CD4-positive, alpha-beta memory T cell (primary cell): Measurements from ENCODE around the gene CPEB1. TPM values are rescaled to one million over a fixed set of nuclear protein-coding genes. Genes with fewer than 3 reads are reported as not detected.
"Not testable (repeated sequence)": the region's sequence is repeated elsewhere in the genome, so short reads cannot be mapped to it uniquely, and the experiment has no call there.

ENCODE experiments used
- CTCF ChIA-PET: fragments of 350-600 bp; sonication (Branson Sonifier 250); formaldehyde crosslinking; loops from one replicate; lab custom pipeline; 2021; ENCODE audit warnings: inconsistent platforms; ENCODE audit not compliant: partially characterized antibody; lab: Charles Lee
- POLR2A ChIA-PET: fragments of 350-600 bp; sonication (Branson Sonifier 250); formaldehyde crosslinking; loops from one replicate; lab custom pipeline; 2021; ENCODE audit not compliant: partially characterized antibody; lab: Charles Lee
- DNase-seq, 5 donors: peaks; one replicate each; pipeline versions ENCODE4 v3.0.0 to v3.0.0-alpha.2; 2020 to 2022; ENCODE audit warnings: mixed read lengths in 1 of 5
- H3K27ac ChIP-seq: one replicate; pipeline ENCODE4 v1.7.0; 2013; ENCODE audit warnings: low read depth, low read length
- H3K27me3 ChIP-seq: 2 replicates; pipeline ENCODE4 v1.7.0; 2013; ENCODE audit warnings: mild to moderate bottlenecking, low read length, moderate library complexity; ENCODE audit not compliant: insufficient read depth
- H3K36me3 ChIP-seq: 2 replicates; pipeline ENCODE4 v1.7.0; 2013; ENCODE audit warnings: mild to moderate bottlenecking, low read length, moderate library complexity; ENCODE audit not compliant: insufficient read depth
- H3K4me1 ChIP-seq: 2 replicates; pipeline ENCODE4 v1.7.0; 2013; ENCODE audit warnings: mild to moderate bottlenecking, low read length, moderate library complexity; ENCODE audit not compliant: insufficient read depth
- H3K4me3 ChIP-seq, 2 donors: one replicate each; pipeline ENCODE4 v1.7.0; 2013; ENCODE audit warnings: low read length in 2 of 2, mild to moderate bottlenecking in 1 of 2
- H3K9me3 ChIP-seq, 2 donors: one replicate each; pipeline ENCODE4 v1.7.0; 2013; ENCODE audit warnings: low read length in 2 of 2, control low read depth in 1 of 2; ENCODE audit not compliant: control insufficient read depth in 1 of 2
- H3K27ac Mint-ChIP-seq, 7 donors: one replicate each; pipeline ENCODE4 v1.8.0; 2020 to 2021; ENCODE audit warnings: mixed read lengths in 7 of 7, mild to moderate bottlenecking in 6 of 7, inconsistent platforms in 3 of 7, moderate library complexity in 3 of 7
- H3K27me3 Mint-ChIP-seq, 2 donors: one replicate each; pipeline ENCODE4 v1.8.0; 2020 to 2021; ENCODE audit warnings: mixed read lengths in 2 of 2
- H3K36me3 Mint-ChIP-seq, 2 donors: one replicate each; pipeline ENCODE4 v1.8.0; 2020 to 2021; ENCODE audit warnings: mixed read lengths in 2 of 2, inconsistent platforms in 1 of 2, mild to moderate bottlenecking in 1 of 2
- H3K4me1 Mint-ChIP-seq, 4 donors: one replicate each; pipeline ENCODE4 v1.8.0; 2020 to 2021; ENCODE audit warnings: mixed read lengths in 4 of 4, mild to moderate bottlenecking in 1 of 4
- H3K4me3 Mint-ChIP-seq, 8 donors: one replicate each; pipeline ENCODE4 v1.8.0; 2020 to 2021; ENCODE audit warnings: mixed read lengths in 8 of 8, mild to moderate bottlenecking in 7 of 8, moderate library complexity in 6 of 8, inconsistent platforms in 3 of 8
- H3K9me3 Mint-ChIP-seq, 8 donors: one replicate each; pipeline ENCODE4 v1.8.0; 2020 to 2021; ENCODE audit warnings: mixed read lengths in 8 of 8, mild to moderate bottlenecking in 5 of 8, inconsistent platforms in 3 of 8, moderate library complexity in 1 of 8
- intact Hi-C: fragments of 100-400 bp; cut with micrococcal nuclease; formaldehyde crosslinking; loops from one replicate; pipeline ENCODE4 v1.15.1; 2023
- polyA plus RNA-seq, 2 donors: library from polyadenylated mRNA; unstranded; fragments of 300-500 nt; fragmentation: Illumina TruSeq; gene quantifications; one replicate each; pipeline ENCODE4 v1.2.3, GENCODE V29; 2021
- total RNA-seq, 2 experiments: library from RNA; stranded (reverse); gene quantifications; one replicate each; pipeline ENCODE4 v1.2.3, GENCODE V29; 2021

CPEB1 gene
- total and polyA plus RNA-seq, 4 experiments from 2014 or later, result 0.17 to 0.55 (median 0.38) TPM

GRCh38 chr15:82504074-82504473 lies 143.1 kb downstream of the CPEB1 start:
- DNase-seq, H3K36me3 ChIP-seq, CTCF ChIA-PET, H3K4me1 ChIP-seq, H3K27me3 Mint-ChIP-seq, H3K27ac ChIP-seq, H3K4me3 ChIP-seq, H3K4me1 Mint-ChIP-seq, H3K27me3 ChIP-seq, H3K4me3 Mint-ChIP-seq, POLR2A ChIA-PET, H3K9me3 ChIP-seq, H3K9me3 Mint-ChIP-seq, H3K27ac Mint-ChIP-seq, intact Hi-C loops, H3K36me3 Mint-ChIP-seq: not testable (repeated sequence)

- H3K27ac Mint-ChIP-seq, H3K36me3 ChIP-seq, H3K27ac ChIP-seq, H3K9me3 ChIP-seq, H3K27me3 Mint-ChIP-seq, H3K36me3 Mint-ChIP-seq, intact Hi-C loops, CTCF ChIA-PET, H3K9me3 Mint-ChIP-seq, H3K27me3 ChIP-seq, H3K4me1 Mint-ChIP-seq, H3K4me1 ChIP-seq, POLR2A ChIA-PET, H3K4me3 ChIP-seq: not testable (repeated sequence)
- DNase-seq, result peak in 3 of 5 donors; percentile 24 to 39 (median 34)
- peak overlapping the region in 1 of 8 donors; percentile 10 for H3K4me3 Mint-ChIP-seq
These were observed 144.3 kb downstream of the CPEB1 start for GRCh38 chr15:82502700-82503339.

DNA sequence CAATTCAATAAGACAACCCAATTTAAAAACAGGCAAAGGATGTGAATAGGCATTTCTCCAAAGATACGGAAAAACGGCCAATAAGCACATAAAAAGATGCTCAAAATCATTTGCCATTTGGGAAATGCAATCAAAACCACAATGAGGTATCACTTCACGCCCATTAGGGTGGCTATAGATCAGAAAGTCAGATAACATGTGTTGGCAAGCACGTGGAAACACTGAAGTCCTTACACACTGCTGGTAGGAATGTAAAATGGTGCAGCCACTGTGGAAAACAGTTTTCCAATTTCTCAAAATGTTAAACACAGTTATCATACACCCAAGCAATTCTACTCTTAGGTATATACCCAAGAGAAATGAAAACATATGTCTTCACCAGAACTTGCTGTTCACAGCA lies 146.4 kb downstream of the CPEB1 start:
- H3K27me3 ChIP-seq, H3K4me1 ChIP-seq, CTCF ChIA-PET, intact Hi-C loops, H3K9me3 ChIP-seq, DNase-seq, H3K27me3 Mint-ChIP-seq, H3K4me3 Mint-ChIP-seq, H3K27ac ChIP-seq, POLR2A ChIA-PET, H3K36me3 ChIP-seq, H3K27ac Mint-ChIP-seq, H3K9me3 Mint-ChIP-seq, H3K4me1 Mint-ChIP-seq, H3K36me3 Mint-ChIP-seq, H3K4me3 ChIP-seq: not testable (repeated sequence)

DNA sequence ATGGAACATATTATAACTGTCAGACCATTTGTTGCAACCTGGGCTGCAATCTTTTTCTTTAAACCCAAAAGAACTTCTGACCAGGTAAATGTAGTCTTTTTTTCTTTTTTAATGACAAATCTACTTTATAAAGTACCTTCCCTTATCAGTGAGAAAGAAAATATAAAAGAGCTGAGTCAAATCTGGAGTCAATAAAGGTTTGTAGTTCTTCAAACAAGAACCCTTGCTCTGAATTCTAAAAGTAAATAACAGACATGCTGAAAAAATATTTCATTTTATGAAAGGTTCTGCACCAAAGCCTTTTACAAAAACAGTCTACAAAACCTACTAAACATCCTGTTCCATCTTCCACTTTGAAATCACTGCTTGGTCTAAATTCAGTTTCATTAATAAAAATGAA lies 149.2 kb downstream of the CPEB1 start:
- H3K4me1 Mint-ChIP-seq, H3K9me3 ChIP-seq, intact Hi-C loops, H3K4me3 Mint-ChIP-seq, DNase-seq, H3K4me3 ChIP-seq, H3K4me1 ChIP-seq, H3K27me3 ChIP-seq, H3K27ac Mint-ChIP-seq, POLR2A ChIA-PET, H3K36me3 Mint-ChIP-seq, H3K9me3 Mint-ChIP-seq, CTCF ChIA-PET, H3K36me3 ChIP-seq, H3K27ac ChIP-seq, H3K27me3 Mint-ChIP-seq: not testable (repeated sequence)

Other genes with a start within 250 kb of the CPEB1 start
- 1 to 10 TPM; 3.8 to 3.9 TPM for gene GOLGA6L9, start 217.5 kb downstream of the CPEB1 start, total RNA-seq
- under 1 TPM; 0.11 to 0.69 TPM for gene GOLGA6L9, start 217.5 kb downstream of the CPEB1 start, polyA plus RNA-seq
- gene RPS17, start 106.9 kb downstream of the CPEB1 start, total RNA-seq, result 1,000 to 10,000 TPM; 2,038 to 2,106 TPM
- 1,000 to 10,000 TPM; 1,310 to 1,371 TPM for gene RPS17, start 106.9 kb downstream of the CPEB1 start, polyA plus RNA-seq
- under 1 TPM; 0.64 to 0.78 TPM for gene AP3B2, start 62.5 kb upstream of the CPEB1 start, total RNA-seq
- gene AP3B2, start 62.5 kb upstream of the CPEB1 start, polyA plus RNA-seq, result not detected
- gene FSD2, start 158.7 kb upstream of the CPEB1 start, total RNA-seq, result not detected
- gene FSD2, start 158.7 kb upstream of the CPEB1 start, polyA plus RNA-seq, result under 1 TPM; 0.08 to 0.11 TPM
- 10 to 100 TPM; 31.6 to 33.5 TPM for gene WHAMM, start 162.3 kb upstream of the CPEB1 start, total RNA-seq
- 1 to 10 TPM; 2.2 to 7.1 TPM for gene WHAMM, start 162.3 kb upstream of the CPEB1 start, polyA plus RNA-seq